Measurements from ENCODE around the gene IGFBP6. TPM values are rescaled to one million over a fixed set of nuclear protein-coding genes. Genes with fewer than 3 reads are reported as not detected.

IGFBP6 gene
- total RNA-seq, 1 donor from 2014 or later = 20.8 TPM

DNA sequence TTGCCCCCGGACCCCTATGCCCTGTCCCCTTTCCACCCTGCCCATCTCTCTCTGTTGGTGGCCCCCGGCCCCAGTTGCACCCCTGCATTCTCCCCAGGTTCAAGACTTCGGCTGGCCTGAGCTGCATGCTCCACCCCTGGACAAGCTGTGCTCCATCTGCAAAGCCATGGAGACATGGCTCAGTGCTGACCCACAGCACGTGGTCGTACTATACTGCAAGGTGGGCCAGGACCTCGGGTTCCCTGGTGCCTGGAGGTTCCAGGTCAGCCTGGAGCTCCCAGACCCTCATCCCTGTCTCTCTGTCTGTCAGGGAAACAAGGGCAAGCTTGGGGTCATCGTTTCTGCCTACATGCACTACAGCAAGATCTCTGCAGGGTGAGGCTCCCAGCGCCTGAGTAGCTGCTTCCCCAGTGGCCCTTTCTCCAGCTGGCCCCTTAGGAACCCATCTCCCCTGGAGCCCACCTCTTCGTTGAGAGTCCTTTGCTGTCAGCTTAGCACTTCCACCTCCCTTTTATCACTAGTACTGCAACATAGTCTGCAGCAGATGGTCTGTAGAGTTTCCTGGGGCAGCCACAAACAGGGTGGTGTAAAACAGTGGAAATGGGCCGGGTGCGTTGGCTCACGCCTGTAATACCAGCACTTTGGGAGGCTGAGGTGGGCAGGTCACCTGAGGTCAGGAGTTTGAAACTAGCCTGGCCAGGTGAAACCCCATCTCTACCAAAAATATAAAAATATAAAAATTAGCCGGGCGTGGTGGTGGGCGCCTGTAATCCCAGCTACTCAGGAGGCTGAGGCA is 41.8 kb upstream of the IGFBP6 start:
- Histone ChIP-seq H3K27me3 (ENCODE audit: insufficient read depth, low read length) (no peaks in the 10 kb centered on the region), H3K4me2 (ENCODE audit: low read length) (no peak overlapping the region), H4K20me1 (ENCODE audit: insufficient read depth, low read length) (peaks cover 8% of the 10 kb centered on the region), H3K9me3 (ENCODE audit: insufficient read depth, low read depth, low read length) (no peaks in the 10 kb centered on the region), H3K4me1 (ENCODE audit: insufficient read depth, low read length) (peaks cover 35% of the 10 kb centered on the region), H3K27ac (ENCODE audit: low read depth, low read length) (no peak overlapping the region), H3K9ac (ENCODE audit: low read length) (no peak overlapping the region), H3K79me2 (ENCODE audit: insufficient read depth, low read length) (peaks cover 16% of the 10 kb centered on the region), H2AFZ (ENCODE audit: low read depth, low read length) (no peak overlapping the region), H3K36me3 (ENCODE audit: insufficient read depth, low read length) (peaks cover 4% of the 10 kb centered on the region), H3K4me3 (ENCODE audit: insufficient read depth, low read depth, low read length) (no peak overlapping the region)
- Mint-ChIP-seq H3K27me3 (ENCODE audit: low read depth, unreplicated experiment) (peaks cover 1% of the 10 kb centered on the region), H3K9me3 (ENCODE audit: unreplicated experiment) (peaks cover 2% of the 10 kb centered on the region), H3K36me3 (ENCODE audit: low read depth, unreplicated experiment) (peaks cover 14% of the 10 kb centered on the region), H3K4me1 (ENCODE audit: low read depth, unreplicated experiment) (peaks cover 31% of the 10 kb centered on the region), H3K4me3 (ENCODE audit: unreplicated experiment) (peak overlapping the region; percentile 50), H3K27ac (ENCODE audit: unreplicated experiment) (peak overlapping the region; percentile 18)
- no peak for FAIRE-seq
- TF ChIP-seq EZH2 (IDR thresholded peaks at IDR 0.05; ENCODE audit: insufficient read depth, low read length) (no peak), CTCF (IDR thresholded peaks at IDR 0.05; ENCODE audit: insufficient read depth, low read depth, low read length) (no peak)
- DNase-seq (ENCODE audit: low read depth) = no peak

- Mint-ChIP-seq H3K9me3 (ENCODE audit: unreplicated experiment) (peaks cover 2% of the 10 kb centered on the region), H3K4me1 (ENCODE audit: low read depth, unreplicated experiment) (peaks cover 24% of the 10 kb centered on the region), H3K27me3 (ENCODE audit: low read depth, unreplicated experiment) (peaks cover 1% of the 10 kb centered on the region), H3K36me3 (ENCODE audit: low read depth, unreplicated experiment) (peaks cover 14% of the 10 kb centered on the region), H3K4me3 (ENCODE audit: unreplicated experiment) (no peak overlapping the region), H3K27ac (ENCODE audit: unreplicated experiment) (peak overlapping the region; percentile 18)
- H3K4me1 ChIP-seq (ENCODE audit: insufficient read depth, low read length) = peaks cover 29% of the 10 kb centered on the region
- no peak overlapping the region for H3K4me3 ChIP-seq (ENCODE audit: insufficient read depth, low read depth, low read length)
- DNase-seq (ENCODE audit: low read depth) (no peak), FAIRE-seq (no peak)
- H3K79me2 ChIP-seq (ENCODE audit: insufficient read depth, low read length) = peaks cover 10% of the 10 kb centered on the region
- H3K4me2 ChIP-seq (ENCODE audit: low read length) = no peak overlapping the region
- no peak overlapping the region for H3K27ac ChIP-seq (ENCODE audit: low read depth, low read length)
- no peak for TF ChIP-seq CTCF (IDR thresholded peaks at IDR 0.05; ENCODE audit: insufficient read depth, low read depth, low read length)
- no peak for TF ChIP-seq EZH2 (IDR thresholded peaks at IDR 0.05; ENCODE audit: insufficient read depth, low read length)
- peaks cover 7% of the 10 kb centered on the region for H4K20me1 ChIP-seq (ENCODE audit: insufficient read depth, low read length)
- no peaks in the 10 kb centered on the region for H3K9me3 ChIP-seq (ENCODE audit: insufficient read depth, low read depth, low read length)
- no peak overlapping the region for H3K9ac ChIP-seq (ENCODE audit: low read length)
- H3K36me3 ChIP-seq (ENCODE audit: insufficient read depth, low read length) = peaks cover 4% of the 10 kb centered on the region
- H2AFZ ChIP-seq (ENCODE audit: low read depth, low read length) = no peak overlapping the region
- H3K27me3 ChIP-seq (ENCODE audit: insufficient read depth, low read length) = no peaks in the 10 kb centered on the region
Observed at GRCh38 chr12:53056296-53056695, 41.2 kb upstream of the IGFBP6 start.

- no peak for FAIRE-seq
- Mint-ChIP-seq H3K36me3 (ENCODE audit: low read depth, unreplicated experiment) (peaks cover 18% of the 10 kb centered on the region), H3K27me3 (ENCODE audit: low read depth, unreplicated experiment) (peaks cover 1% of the 10 kb centered on the region), H3K4me1 (ENCODE audit: low read depth, unreplicated experiment) (peaks cover 22% of the 10 kb centered on the region), H3K9me3 (ENCODE audit: unreplicated experiment) (peaks cover 2% of the 10 kb centered on the region), H3K4me3 (ENCODE audit: unreplicated experiment) (peak overlapping the region; percentile 28), H3K27ac (ENCODE audit: unreplicated experiment) (no peak overlapping the region)
- H3K4me2 ChIP-seq (ENCODE audit: low read length) = no peak overlapping the region
- no peak overlapping the region for H3K9ac ChIP-seq (ENCODE audit: low read length)
- H3K27me3 ChIP-seq (ENCODE audit: insufficient read depth, low read length) = no peaks in the 10 kb centered on the region
- no peaks in the 10 kb centered on the region for H3K9me3 ChIP-seq (ENCODE audit: insufficient read depth, low read depth, low read length)
- H3K36me3 ChIP-seq (ENCODE audit: insufficient read depth, low read length) = peaks cover 4% of the 10 kb centered on the region
- DNase-seq (ENCODE audit: low read depth) = no peak
- H4K20me1 ChIP-seq (ENCODE audit: insufficient read depth, low read length) = peaks cover 4% of the 10 kb centered on the region
- H2AFZ ChIP-seq (ENCODE audit: low read depth, low read length) = no peak overlapping the region
- H3K79me2 ChIP-seq (ENCODE audit: insufficient read depth, low read length) = peaks cover 5% of the 10 kb centered on the region
- H3K4me3 ChIP-seq (ENCODE audit: insufficient read depth, low read depth, low read length) = no peak overlapping the region
- peaks cover 26% of the 10 kb centered on the region for H3K4me1 ChIP-seq (ENCODE audit: insufficient read depth, low read length)
- no peak overlapping the region for H3K27ac ChIP-seq (ENCODE audit: low read depth, low read length)
- no peak for TF ChIP-seq CTCF (IDR thresholded peaks at IDR 0.05; ENCODE audit: insufficient read depth, low read depth, low read length)
- no peak for TF ChIP-seq EZH2 (IDR thresholded peaks at IDR 0.05; ENCODE audit: insufficient read depth, low read length)
Observed at GRCh38 chr12:53056901-53057300, 40.6 kb upstream of the IGFBP6 start.

Measured in astrocyte (in vitro differentiated cells and primary cell).